ENCODE measurements around the gene TMEM255B. TPM values are rescaled to one million over a fixed set of nuclear protein-coding genes. Genes with fewer than 3 reads are reported as not detected.
"Not testable (repeated sequence)": the region's sequence is repeated elsewhere in the genome, so short reads cannot be mapped to it uniquely, and the experiment has no call there.

The TMEM255B gene
- total RNA-seq, 1 experiment from 2014 or later, result 7.0 TPM

DNA sequence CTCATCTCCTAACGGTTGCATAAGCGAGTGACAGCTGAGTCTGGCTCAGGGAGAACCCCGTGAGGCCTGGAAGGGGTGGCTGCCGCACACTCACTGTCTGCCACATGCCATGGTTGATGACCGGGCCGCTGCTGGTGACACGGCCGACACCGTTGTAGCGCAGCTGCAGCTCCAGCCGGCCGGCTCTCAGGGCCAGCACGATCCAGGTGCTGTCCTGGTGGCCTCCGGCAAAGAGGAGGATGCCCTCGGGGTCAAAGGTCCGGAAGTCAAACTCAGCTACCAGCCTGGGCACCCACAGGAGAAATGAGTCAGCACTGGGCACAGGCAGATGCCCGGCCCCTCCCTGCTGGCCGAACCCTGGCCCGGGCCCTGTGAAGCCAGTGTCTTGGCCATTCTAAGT, 73.2 kb downstream of the TMEM255B start:
- Mint-ChIP-seq H3K27me3 (ENCODE audit: insufficient read depth, unreplicated experiment) (no peaks in the 10 kb centered on the region), H3K27ac (ENCODE audit: low read depth, unreplicated experiment) (no peak overlapping the region), H3K4me1 (ENCODE audit: insufficient read depth, unreplicated experiment) (peaks cover 10% of the 10 kb centered on the region), H3K9me3 (ENCODE audit: unreplicated experiment) (no peaks in the 10 kb centered on the region), H3K36me3 (ENCODE audit: insufficient read depth, unreplicated experiment) (peaks cover 73% of the 10 kb centered on the region), H3K4me3 (ENCODE audit: unreplicated experiment) (no peak overlapping the region)
- POLR2A ChIA-PET, result interaction anchor here (1.5 kb wide), 1 partner anchor 10 kb away, joined by 3 read pairs; no protein-coding TSS in a partner anchor
- BruUV-seq (replicated peaks), result no TSS peak
- DNase-seq (ENCODE audit: unreplicated experiment), result peak; percentile 74
- TF ChIP-seq, protein P1, sequence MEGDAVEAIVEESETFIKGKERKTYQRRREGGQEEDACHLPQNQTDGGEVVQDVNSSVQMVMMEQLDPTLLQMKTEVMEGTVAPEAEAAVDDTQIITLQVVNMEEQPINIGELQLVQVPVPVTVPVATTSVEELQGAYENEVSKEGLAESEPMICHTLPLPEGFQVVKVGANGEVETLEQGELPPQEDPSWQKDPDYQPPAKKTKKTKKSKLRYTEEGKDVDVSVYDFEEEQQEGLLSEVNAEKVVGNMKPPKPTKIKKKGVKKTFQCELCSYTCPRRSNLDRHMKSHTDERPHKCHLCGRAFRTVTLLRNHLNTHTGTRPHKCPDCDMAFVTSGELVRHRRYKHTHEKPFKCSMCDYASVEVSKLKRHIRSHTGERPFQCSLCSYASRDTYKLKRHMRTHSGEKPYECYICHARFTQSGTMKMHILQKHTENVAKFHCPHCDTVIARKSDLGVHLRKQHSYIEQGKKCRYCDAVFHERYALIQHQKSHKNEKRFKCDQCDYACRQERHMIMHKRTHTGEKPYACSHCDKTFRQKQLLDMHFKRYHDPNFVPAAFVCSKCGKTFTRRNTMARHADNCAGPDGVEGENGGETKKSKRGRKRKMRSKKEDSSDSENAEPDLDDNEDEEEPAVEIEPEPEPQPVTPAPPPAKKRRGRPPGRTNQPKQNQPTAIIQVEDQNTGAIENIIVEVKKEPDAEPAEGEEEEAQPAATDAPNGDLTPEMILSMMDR (IDR thresholded peaks at IDR 0.05; ENCODE audit: unreplicated experiment), result no peak
- CTCF ChIA-PET, result interaction anchor here (0.6 kb wide), 1 partner anchor 126 kb away, joined by 3 read pairs; no protein-coding TSS in a partner anchor
- intact Hi-C loops (cut with micrococcal nuclease), result no loop called here

DNA sequence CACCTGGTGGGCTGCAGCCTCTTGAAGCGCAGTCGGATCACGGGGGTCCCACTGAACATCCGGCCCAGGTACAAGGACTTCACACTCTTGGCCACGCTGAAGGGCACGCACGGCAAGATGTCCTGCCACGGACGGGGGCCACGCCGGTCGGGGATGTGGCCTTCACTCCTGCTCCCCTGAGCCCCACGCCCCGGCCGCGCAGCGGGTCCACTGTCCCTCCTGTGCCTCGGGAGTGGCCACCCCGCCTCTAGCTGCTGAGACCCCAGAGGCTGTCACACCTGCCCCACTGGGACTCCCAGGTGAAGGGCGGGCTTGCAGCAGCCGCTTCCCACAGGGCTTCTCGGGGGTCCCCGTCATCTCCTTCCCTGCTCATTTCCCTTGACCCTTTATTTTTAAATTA, 73.6 kb downstream of the TMEM255B start:
- peaks cover 14% of the 10 kb centered on the region for H3K4me1 Mint-ChIP-seq (ENCODE audit: insufficient read depth, unreplicated experiment)
- no peak for DNase-seq (ENCODE audit: unreplicated experiment)
- H3K9me3 Mint-ChIP-seq (ENCODE audit: unreplicated experiment), result no peaks in the 10 kb centered on the region
- BruUV-seq (replicated peaks), result no TSS peak
- ChIA-PET POLR2A (interaction anchor here (1.5 kb wide), 1 partner anchor 10 kb away, joined by 3 read pairs; no protein-coding TSS in a partner anchor), CTCF (interaction anchor here (0.6 kb wide), 1 partner anchor 126 kb away, joined by 3 read pairs; no protein-coding TSS in a partner anchor)
- H3K27ac Mint-ChIP-seq (ENCODE audit: low read depth, unreplicated experiment), result no peak overlapping the region
- H3K36me3 Mint-ChIP-seq (ENCODE audit: insufficient read depth, unreplicated experiment), result peaks cover 73% of the 10 kb centered on the region
- H3K27me3 Mint-ChIP-seq (ENCODE audit: insufficient read depth, unreplicated experiment), result no peaks in the 10 kb centered on the region
- intact Hi-C loops (cut with micrococcal nuclease), result no loop called here
- H3K4me3 Mint-ChIP-seq (ENCODE audit: unreplicated experiment), result no peak overlapping the region
- TF ChIP-seq, protein P1 (IDR thresholded peaks at IDR 0.05; ENCODE audit: unreplicated experiment), result no peak

DNA sequence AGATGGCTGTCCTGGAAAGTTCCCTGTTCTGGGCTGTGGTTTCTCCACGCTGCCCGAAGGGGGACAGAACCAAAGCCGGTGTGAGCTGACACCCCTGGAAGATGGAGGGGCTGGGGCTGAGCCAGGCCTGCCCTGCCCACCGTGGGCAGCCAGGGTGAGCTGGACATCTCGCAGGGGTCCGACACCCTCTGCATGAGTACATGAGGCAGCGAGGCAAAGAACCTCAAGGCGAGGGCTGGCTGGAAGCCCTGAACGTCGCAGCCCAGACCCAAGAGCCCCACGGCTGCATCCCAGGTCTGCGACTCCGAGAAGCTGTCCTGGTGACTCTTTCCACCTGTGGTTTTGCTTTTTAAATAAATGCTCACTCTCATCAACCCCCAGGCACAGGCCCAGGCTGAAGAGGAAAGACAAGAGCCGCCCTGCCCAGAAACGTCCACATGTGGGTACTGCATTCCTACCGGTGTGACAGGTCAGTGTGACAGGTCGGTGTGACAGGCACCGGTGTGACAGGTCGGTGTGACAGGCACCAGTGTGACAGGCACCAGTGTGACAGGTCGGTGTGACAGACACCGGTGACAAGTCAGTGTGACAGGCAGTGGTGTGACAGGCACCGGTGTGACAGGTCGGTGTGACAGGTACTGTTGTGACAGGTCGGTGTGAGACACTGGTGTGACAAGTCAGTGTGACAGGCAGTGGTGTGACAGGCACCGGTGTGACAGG, 74.2 kb downstream of the TMEM255B start:
- DNase-seq (ENCODE audit: unreplicated experiment), result no peak
- intact Hi-C loops (cut with micrococcal nuclease), result no loop called here
- peaks cover 20% of the 10 kb centered on the region for H3K4me1 Mint-ChIP-seq (ENCODE audit: insufficient read depth, unreplicated experiment)
- BruUV-seq (replicated peaks), result no TSS peak
- ChIA-PET CTCF (no interaction called here), POLR2A (interaction anchor here (1.5 kb wide), 1 partner anchor 11 kb away, joined by 3 read pairs; no protein-coding TSS in a partner anchor)
- H3K4me3 Mint-ChIP-seq (ENCODE audit: unreplicated experiment), result no peak overlapping the region
- TF ChIP-seq, protein P1 (IDR thresholded peaks at IDR 0.05; ENCODE audit: unreplicated experiment), result no peak
- H3K36me3 Mint-ChIP-seq (ENCODE audit: insufficient read depth, unreplicated experiment), result peaks cover 72% of the 10 kb centered on the region
- H3K27ac Mint-ChIP-seq (ENCODE audit: low read depth, unreplicated experiment), result no peak overlapping the region
- H3K27me3 Mint-ChIP-seq (ENCODE audit: insufficient read depth, unreplicated experiment), result no peaks in the 10 kb centered on the region
- no peaks in the 10 kb centered on the region for H3K9me3 Mint-ChIP-seq (ENCODE audit: unreplicated experiment)

DNA sequence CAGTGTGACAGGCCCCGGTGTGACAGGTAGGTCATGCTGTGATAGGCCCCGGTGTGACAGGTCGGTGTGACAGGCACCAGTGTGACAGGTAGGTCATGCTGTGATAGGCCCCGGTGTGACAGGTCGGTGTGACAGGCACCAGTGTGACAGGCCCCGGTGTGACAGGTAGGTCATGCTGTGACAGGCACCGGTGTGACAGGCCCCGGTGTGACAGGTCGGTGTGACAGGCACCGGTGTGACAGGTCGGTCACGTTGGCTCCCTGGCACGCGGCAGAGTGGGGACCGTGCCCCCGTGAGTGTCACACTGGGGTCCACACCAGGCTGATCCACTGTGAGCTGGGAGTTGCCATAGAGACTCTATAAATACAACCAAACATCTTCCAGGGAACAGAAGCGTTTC, 75.0 kb downstream of the TMEM255B start:
- H3K36me3 Mint-ChIP-seq (ENCODE audit: insufficient read depth, unreplicated experiment), result peaks cover 69% of the 10 kb centered on the region
- H3K4me3 Mint-ChIP-seq (ENCODE audit: unreplicated experiment); H3K27ac Mint-ChIP-seq (ENCODE audit: low read depth, unreplicated experiment); H3K9me3 Mint-ChIP-seq (ENCODE audit: unreplicated experiment); BruUV-seq (replicated peaks); POLR2A ChIA-PET; intact Hi-C loops (cut with micrococcal nuclease); H3K27me3 Mint-ChIP-seq (ENCODE audit: insufficient read depth, unreplicated experiment); DNase-seq (ENCODE audit: unreplicated experiment): not testable (repeated sequence)
- CTCF ChIA-PET, result interaction anchor here (0.7 kb wide), 1 partner anchor 85 kb away, joined by 3 read pairs; no protein-coding TSS in a partner anchor
- peaks cover 20% of the 10 kb centered on the region for H3K4me1 Mint-ChIP-seq (ENCODE audit: insufficient read depth, unreplicated experiment)

Measured in MCF 10A (cell line).